ENCODE data around the gene ESYT3.
"Not testable (repeated sequence)": the region's sequence is repeated elsewhere in the genome, so short reads cannot be mapped to it uniquely, and the experiment has no call there.

The ESYT3 gene

DNA sequence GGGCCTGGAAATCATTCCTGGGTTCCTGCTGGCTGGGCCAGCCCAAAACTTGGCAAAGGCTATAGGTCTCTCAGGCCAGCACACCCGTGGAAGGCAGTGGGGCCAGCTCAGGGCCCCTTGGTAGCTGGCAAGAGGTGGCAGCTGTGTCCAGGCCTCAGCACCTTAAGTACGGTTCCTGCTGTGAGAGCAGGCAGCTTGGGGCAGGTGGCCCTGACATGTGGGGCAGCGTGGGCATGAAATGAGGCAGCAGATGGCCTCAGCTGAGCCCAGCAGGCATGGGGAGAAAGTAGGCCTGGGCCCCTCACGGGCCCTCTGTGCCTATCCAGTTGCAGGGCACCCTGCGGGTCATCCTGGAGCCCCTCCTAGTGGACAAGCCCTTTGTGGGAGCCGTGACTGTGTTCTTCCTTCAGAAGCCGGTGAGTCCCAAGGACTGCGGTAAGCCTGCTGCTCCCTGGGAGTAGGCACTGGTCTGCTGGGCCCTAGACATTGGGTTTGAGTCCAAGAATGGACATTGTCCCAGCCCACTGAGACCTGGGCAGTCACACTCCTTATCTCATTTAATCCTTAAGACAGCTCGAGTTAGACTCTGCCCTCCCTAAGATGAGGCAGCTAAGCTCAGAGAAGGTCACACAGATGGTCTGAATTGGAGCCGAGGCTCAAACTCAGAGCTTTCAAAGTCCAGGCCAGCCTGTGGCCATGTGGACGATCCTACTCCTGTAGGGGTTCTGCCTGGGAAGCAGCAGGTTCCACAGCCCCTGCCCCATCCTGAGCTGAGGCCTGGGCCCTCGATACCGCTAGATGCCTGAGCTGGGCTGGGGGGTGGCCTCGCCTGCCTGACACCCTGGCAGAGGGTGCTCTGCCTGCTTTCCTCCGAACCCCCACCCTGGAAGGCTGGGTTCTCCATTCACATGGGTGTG is 25.5 kb downstream of the ESYT3 start:
- DNase-seq: no peak

DNA sequence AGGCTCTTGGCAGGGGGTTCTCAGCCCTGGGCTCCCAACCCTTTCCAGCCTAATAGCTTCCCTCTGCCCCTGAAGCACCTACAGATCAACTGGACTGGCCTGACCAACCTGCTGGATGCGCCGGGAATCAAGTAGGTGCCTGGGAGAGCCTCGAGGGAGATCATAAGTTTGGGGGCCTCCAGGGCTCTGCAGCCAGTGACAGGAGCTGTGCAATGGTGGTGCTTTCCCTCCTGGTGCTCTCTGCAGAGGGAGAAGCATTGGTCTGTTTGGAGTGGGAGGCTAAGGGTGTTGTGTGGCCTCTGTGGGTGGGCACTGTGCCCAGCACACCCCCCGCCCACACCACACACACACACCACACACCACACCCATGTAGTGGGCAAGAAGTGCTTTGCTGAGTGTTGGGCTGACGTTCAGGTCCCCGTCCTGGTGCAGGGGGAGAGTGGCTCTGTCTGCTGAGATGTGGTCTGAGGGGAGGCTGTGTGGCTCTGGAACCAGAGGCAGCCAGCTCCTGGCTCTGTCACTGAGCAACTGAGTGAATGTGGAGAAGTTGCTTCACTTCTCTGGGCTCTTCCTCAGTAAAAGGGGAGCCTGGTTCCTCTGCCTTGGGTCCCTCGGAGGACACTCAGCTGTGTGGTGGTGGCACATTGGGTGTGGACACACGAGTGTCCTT is 26.3 kb downstream of the ESYT3 start:
- DNase-seq: no peak

DNA sequence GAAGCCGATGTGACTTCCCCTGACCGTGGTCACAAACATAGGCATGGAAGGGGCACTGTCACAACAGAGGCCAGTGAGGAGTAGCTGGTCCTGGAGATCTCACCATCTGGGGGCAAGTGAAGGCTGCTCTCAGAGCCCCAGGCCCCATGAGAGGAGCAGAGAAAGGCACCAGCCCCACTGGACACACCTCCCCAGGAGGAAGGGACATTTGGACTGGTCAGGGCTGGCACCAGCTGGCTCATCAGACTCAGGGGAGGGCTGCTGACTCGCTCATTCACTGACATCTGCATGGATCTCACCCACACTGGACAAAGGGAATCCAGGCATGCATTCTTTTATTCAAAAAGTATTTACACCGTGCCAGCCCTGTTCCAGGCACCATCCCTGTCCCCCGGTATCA is 26.8 kb downstream of the ESYT3 start:
- DNase-seq: no peak

DNA sequence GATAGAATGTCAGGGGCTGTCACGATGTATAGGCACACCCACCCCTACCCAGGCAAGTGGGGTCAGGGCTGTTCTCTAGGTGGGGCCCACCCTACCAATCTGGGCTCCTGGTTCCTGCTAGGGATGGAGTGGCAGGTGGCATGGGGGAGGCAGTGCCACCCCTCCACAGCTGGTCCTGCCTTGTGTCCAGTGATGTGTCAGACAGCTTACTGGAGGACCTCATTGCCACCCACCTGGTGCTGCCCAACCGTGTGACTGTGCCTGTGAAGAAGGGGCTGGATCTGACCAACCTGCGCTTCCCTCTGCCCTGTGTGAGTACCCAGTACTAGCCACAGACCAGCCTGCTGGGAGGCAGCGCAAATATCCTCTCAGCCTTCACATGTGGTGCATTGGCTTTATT is 27.5 kb downstream of the ESYT3 start:
- no peak for DNase-seq

DNA sequence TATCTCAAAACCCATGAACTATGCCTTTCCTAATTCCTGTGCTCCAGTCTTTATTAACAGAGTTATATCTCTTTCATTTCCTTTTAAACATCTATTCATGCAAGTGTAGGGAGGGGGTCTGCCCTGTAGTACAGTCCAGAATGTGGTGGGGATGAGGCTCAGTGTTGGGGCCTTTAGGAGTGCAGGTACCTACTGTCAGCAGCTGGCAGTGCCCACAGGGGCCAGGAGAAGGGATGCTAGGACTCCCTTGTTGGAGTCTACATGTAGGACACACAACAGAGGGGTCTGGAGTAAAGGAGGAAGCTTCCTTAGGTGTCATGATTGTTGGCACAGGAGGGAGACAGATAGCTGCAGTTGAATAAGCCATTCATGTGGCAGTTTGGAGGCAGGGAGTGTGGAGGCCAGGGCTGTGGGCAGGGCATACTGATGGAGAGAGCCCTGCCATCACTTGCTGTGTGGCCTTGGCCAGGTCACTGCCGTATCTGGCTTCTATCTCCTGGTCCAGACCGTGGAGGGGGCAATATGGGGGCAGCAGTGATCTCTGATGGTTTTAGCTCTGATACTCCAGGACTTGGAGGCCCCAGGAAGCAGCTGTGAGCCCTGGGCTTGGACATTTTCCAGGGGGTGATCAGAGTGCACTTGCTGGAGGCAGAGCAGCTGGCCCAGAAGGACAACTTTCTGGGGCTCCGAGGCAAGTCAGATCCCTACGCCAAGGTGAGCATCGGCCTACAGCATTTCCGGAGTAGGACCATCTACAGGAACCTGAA is 29.5 kb downstream of the ESYT3 start:
- DNase-seq: no peak

DNA sequence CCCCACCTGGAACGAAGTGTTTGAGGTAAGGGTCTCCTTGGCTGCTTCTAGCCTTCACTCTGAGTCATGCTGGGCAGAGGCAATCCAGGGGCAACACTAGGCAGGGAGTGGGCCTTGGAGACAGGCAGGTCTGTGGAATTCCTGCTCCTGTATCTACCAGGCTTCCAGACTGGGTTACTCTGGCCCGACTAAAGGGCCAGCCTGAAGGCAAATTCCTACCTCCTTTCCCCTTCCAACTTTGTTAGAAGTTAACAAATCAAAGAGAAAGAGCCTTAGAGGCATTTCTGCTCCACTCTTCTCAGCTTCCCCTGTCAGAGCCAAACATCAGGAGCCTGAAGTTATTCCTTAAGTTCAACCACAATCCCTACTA is 30.1 kb downstream of the ESYT3 start:
- no peak for DNase-seq

DNA sequence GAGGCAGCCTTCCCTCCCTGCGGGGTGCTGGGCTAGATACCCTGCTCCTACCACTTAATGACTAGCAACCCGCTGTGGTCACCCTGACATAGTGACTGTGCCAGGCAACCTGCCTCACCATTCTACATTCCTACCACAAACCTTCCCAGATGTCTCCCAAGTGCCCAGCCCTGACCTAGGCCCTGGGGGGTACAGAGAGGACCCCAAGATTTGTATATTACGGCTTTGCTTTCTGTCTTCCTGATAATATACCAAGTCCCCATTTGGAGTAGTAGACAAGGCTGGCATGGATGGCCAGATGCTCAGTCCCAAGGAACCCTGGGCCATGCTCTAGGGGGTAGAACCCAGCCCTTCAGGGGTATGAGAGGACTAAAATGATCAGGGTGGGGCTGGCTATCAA is 31.0 kb downstream of the ESYT3 start:
- DNase-seq: no peak

DNA sequence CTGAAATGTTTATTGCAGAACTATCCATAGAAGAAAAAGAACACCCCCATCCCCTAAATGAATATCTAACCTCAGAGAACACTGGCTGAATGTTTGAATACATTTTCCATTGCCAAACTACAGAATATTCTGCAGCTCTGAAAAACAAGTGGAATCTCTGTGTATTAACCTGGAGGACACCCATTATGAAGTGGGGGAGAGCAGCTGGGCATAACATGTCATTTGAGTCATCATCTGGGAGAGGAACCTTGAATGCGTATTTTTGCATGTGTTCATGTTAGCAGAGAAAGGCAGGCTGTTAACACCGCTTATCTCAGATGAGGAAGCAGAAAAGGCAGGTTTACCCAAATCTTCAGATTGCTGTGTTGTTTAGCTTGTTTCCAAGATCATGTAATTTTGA is 31.5 kb downstream of the ESYT3 start:
- no peak for DNase-seq

DNA sequence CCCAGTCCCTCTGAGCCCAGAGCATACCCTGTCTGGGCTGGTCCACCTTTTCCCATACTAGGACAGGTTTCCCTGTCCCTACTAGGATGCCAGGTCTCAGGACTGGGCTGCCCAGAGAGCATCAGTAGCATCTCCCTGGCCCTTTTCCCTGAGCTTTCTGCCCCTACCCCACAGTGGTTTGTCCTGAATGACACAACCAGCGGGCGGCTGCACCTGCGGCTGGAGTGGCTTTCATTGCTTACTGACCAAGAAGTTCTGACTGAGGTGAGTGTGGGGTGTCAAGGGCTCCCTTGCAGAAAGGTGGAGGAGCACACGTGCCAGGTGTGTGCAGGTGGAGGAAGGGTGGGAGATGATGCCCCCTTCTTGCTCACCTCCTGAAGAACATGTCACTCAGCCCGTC is 33.5 kb downstream of the ESYT3 start:
- no peak for DNase-seq

DNA sequence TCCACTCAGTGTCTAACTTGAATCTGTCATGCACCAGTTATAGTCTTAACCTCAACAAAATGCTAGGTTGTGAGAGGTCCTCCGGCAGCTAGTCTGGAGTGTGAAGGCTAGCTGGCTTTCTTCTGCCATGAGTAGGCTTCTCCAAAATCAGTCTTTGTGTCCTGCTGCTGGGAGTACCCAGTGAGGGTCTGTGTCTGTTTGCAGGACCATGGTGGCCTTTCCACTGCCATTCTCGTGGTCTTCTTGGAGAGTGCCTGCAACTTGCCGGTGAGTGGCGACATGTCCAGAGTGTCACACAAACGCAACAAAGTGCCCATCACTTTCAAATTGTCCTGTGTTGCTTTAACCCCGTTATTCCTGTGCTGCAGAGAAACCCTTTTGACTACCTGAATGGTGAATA is 34.0 kb downstream of the ESYT3 start:
- DNase-seq: no peak

DNA sequence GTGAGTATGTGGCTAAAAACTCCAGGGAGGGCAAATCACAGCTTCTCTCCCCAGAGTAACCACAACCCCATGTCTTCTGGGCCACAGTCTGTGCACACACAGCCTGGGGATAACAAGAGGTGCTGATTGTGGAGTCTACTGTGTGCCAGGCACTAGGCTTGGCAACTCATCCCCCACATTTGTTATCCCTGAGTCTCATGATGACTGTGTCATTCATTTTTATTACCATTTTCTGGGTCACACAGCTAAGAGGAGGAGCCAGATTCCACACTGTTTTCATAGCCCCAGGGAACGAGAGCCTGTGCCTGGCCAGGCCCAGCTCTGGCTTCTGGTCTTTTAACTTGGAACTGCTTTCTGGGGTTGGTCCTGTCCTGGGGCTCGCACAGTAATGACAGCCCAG is 34.5 kb downstream of the ESYT3 start:
- no peak for DNase-seq

DNA sequence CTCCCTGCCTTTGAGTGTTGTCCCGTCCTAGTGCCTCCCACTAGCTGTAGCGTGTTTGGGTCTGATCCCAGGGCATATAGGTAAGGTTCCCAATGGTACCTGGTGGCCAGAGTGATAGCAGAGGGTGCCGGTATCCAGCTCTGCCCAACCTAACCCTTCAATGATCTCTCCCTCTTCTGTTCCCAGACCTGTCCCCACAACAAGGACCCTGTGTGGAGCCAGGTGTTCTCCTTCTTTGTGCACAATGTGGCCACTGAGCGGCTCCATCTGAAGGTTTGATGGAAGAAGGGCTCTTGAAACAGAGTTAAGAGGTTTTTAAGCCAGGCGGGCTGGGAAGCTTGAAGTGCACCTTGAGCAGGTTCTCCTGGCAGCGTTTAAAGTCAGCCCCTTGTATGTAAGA is 35.5 kb downstream of the ESYT3 start:
- DNase-seq: no peak

DNA sequence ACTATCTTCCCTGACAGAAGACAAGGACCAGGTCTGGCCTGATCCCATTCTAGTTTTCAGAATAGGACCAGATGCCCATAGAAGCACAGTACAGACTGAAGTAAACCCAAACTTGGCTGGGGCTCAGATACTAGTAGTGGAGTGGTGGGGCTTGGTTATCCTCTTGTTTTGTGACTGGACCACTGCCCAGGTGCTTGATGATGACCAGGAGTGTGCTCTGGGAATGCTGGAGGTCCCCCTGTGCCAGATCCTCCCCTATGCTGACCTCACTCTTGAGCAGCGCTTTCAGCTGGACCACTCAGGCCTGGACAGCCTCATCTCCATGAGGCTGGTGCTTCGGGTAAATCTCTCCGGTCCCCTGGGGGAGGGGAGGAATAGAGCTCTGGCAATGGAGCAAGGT is 36.3 kb downstream of the ESYT3 start:
- no peak for DNase-seq

DNA sequence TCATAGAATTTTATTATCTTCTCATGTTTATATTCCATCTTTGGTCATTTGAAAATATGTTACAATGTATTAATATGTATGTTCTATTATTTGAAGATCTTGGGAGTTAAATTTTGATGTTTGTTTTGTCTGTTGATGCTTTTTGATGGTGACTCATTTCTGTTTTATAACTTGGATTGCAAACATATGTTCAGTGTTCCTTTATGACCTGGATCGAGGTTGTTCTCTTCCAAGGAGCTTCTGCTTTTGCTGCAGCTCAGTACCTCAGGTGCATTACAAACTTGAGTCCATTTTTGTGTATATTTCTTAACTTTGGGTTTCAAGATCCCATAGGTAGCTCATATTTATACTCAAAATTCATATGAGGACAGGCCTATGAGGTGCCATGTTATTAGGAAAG is 37.1 kb downstream of the ESYT3 start:
- DNase-seq: no peak

DNA sequence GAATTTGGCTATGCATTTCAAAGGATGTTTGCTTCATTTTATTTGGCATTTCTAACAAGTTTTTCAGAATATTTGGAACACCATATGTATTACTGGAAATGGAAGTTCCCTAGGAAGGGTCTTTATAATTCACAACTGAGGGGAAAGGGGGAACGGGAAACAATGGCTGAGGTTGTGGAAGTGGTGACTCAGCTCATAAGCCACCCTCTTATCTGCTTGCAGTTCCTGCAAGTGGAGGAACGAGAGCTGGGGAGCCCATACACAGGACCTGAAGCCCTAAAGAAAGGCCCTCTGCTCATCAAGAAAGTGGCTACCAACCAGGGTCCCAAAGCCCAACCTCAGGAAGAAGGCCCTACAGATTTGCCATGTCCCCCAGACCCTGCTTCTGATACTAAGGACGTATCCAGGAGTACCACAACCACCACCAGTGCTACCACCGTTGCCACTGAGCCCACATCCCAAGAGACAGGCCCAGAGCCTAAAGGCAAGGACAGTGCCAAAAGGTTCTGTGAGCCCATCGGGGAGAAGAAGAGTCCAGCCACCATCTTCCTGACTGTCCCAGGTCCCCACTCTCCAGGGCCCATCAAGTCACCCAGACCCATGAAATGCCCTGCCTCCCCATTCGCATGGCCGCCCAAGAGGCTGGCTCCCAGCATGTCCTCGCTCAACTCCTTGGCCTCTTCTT is 37.9 kb downstream of the ESYT3 start:
- no peak for DNase-seq

DNA sequence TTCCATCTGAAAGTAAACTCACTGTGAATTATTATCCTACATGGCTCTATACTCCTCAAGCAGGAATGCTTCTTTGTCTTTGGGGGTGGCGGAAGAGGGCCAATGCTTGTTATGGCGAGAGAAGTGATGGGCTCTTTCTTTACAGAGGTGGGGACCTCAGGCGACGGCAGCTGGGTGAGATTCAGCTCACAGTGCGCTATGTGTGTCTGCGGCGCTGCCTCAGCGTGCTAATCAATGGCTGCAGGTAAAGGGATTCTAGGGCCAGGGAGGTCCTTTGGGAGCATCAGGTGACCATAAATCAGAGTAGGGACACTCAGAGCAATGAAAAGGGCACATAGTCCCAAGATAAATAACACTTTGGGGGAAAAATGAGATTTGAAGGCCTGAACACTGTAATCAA is 39.0 kb downstream of the ESYT3 start:
- DNase-seq: no peak

DNA sequence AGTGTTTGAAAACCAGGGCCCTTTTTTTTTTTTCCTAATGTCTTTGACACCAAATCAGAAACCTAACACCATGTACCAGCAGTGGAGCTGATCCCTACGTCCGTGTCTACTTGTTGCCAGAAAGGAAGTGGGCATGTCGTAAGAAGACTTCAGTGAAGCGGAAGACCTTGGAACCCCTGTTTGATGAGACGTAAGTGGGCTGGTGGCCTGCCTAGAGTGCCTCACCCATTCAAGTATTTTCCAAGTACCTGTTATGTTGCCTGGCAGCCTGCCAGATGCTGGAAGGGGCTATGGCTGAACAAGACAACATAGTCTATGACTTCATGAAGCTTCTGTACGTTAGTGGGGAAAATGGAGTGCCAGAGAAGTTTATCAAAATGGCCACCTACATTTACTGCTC is 39.7 kb downstream of the ESYT3 start:
- DNase-seq: no peak

DNA sequence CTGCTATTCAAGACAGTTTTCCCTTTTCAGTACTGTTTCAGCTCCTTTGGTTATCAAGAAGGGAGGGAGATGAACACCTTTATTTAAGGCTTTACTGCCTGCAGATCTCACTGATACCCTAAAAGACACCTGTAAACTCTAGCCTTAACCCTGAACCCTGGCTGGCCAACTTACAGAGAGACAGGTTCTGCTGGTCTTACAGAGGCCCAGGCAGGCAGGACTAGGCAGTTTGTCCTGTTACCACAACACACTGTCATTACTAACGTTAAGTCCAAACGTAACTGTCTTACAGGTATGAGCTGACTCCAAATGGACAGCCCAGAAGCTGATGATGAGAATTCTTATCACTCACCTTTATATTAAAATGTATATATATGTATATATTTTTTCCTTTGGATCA is 42.1 kb downstream of the ESYT3 start:
- no peak for DNase-seq

DNA sequence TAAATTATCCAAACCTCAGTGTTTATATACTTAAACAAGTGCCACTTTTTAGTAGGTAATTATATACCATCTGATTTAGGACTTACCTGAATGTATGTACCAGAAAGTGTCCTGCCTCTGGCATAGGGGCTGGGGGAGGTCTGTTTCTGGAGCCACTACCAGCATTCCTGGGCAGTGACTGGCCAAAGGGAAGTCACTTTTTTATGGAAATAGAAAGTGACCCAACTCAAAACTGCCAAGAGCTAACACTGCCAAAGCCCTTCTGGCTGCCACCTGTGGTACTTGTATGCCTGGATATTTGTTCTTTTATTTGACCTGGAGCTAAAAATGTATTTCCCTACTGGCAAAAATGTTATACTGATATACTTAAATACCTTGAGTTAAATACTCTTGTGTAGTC is 42.7 kb downstream of the ESYT3 start:
- no peak for DNase-seq

DNA sequence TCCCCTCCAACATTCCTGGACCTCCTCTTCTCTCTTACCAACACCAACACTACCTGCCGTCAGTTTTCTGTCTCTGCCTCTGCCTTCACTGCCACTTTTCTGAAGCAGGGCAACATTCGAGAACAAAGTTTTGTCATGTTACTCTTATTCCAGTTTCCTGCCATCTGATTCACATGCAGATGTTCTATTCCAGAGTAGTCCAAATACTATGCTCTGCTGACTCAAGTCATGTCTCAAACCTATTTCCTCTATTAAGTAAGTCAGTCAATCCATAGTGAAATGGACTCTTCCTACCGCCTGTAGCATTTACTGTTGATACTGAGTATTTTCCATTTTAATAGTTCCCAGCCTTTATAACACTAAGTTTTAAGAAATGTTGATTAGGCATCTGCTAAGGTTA is 43.4 kb downstream of the ESYT3 start:
- DNase-seq: no peak

DNA sequence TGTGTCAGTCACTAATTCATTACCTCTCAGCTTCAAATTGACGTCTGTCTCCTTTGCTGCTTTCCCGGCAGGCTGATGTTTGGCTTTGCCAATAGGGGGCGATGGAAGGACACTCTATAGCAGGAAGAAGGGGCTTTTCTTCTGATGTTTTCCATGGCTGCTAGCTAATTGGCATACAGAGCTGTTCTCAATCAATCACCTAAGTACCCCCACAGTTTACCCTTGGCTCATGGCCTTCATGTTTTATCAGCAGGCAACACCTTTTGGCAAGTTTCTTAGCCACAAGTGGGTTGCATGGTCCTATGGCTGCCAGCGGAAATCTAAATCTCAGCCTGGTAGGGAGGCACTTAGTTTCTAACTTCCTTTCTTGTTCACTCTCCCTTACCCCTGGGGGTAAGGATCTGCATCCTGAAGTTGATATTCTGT is 45.0 kb downstream of the ESYT3 start:
- peak in 2 of 56 donors; percentile 11 to 13 for DNase-seq

DNA sequence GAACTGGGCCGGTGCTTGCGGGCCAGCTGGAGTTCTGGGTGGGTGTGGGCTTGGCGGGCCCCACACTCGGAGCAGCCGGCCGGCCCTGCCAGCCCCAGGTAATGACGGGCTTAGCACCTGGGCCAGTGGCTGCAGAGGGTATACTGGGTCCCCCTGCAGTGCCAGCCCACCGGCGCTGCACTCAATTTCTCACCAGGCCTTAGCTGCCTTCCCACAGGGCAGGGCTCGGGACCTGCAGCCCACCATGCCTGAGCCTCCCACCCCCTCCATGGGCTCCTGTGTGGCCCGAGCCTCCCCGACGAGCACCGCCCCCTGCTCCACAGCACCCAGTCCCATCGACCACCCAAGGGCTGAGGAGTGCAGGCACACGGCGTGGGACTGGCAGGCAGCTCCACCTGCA is 50.3 kb downstream of the ESYT3 start:
- DNase-seq: not testable (repeated sequence)
